ENCODE data around the gene FLG2.
A peak's percentile ranks its signal among the peaks of the same experiment; 100 is the strongest.
"Not testable (repeated sequence)": the region's sequence is repeated elsewhere in the genome, so short reads cannot be mapped to it uniquely, and the experiment has no call there.

Gene FLG2
- 0 reads per million in 2 donors for total RNA-seq

DNA sequence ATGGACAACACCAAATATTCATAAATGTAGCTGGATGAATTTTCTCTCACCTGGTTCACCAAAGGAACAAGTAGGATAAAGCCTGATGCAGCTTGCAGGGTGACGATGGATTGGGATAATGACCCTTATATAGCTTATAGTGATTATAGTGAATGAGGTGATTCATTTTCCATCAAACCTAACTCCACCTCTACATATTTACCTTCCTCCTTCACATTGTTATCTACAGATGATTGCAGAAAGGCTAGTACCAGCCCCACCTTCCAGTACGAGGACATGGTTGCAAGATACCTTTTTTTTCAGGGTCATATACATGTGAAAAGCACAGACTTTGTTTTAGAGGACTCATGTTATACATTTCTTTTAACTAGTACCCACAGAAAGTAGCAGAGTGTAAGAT lies at the start of gene FLG2:
Gene FLG2 (minus strand): TSS at position 101 of the 400 bp plus-strand sequence. CDS start 1,122 bp downstream, outside the sequence.
- DNase-seq = no peak

DNA sequence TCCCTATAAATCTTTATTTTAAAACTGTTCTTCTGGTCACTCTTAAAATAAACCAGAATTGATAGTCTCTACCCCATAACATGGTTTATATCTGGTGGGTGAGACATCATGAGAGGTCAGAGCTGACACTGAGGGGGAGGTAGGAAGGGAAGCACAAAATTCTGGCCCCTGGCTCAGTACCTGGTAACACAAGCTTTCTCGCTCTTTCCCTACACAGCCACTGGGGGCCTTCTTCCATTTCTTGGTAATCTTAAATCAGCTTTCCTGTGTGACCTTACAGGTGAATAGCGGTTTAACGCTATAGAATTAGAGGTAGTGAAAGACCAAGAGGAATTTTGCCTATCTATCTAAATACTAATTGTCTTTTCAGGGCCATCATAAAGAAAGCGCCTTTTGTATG lies 48.9 kb upstream of the FLG2 start:
- no peak for DNase-seq

DNA sequence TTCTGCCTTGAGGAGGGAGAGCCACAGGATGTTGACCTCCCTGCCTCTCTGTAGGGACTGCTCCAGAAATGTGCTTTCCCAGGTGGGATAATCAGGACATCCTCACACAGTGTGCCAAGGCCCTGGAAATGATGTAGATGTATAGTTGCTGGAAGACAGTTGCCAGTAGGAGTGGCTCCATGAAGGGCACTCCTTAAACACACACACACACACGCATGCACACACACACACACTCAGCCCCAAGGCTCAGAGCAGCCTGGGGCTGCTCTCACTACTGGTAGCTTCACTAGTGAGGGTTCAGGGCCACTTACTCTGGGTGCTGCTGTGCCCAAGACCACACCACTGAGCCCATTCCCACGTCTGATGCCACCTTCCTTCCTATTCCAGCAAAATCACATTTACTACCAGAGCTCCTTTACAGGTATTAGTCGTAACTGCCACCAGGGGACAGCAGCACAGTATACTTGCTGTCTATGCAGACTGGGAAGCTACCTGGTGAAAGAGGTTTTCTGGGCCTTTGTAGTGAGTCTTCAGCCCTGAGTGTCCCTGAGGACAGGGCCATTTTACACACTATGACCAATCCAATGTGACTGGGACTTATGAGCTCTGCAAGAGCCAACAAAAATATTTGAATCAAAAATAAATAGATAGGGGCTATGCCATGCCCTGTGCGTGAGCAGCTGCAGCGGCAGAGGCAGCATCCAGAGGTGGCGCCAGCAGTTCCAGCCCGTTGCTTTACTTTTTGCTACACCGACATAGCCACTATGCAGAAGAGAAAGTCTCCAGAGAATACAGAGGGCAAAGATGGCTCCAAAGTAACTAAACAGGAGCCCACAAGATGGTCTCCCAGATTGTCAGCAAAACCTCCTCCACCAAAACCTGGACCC lies 39.2 kb upstream of the FLG2 start:
- peak; percentile 14 for DNase-seq

DNA sequence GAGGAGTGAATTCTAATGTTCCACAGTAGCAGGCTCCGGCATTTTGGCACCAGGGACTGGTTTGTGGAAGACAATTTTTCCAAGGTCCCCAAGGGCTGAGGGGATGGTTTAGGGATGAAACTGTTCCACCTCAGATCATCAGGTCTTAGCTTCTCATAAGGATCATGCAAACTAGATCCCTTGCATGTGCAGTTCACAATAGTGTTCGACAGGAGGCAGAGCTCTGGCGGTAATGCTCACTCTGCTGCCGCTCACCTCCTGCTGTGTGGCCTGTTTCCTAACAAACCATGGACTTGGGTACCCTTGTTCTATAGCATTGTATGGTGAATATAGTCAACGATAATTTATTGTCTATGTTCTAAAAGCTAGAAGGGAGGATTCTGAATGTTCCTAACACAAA lies 37.7 kb upstream of the FLG2 start:
- no peak for DNase-seq

DNA sequence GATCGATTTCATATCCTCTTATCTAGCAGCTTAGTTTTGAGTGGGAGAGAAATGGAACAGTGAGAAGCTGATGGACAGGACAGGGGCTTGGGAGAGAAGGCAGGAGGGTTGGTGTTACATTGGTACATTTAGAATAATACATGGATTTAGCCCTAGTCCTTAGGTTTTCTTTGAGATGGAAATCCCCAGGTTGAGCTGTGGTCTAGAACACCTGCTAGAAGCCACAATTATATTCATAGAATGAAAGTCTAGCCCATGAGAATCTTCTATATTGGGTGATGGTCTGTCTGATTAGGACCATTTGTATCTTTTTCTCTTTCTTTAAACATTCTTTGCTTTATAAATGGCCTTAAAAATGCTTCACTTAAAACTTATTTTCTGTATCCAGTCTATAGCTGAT lies 34.3 kb upstream of the FLG2 start:
- DNase-seq = no peak

DNA sequence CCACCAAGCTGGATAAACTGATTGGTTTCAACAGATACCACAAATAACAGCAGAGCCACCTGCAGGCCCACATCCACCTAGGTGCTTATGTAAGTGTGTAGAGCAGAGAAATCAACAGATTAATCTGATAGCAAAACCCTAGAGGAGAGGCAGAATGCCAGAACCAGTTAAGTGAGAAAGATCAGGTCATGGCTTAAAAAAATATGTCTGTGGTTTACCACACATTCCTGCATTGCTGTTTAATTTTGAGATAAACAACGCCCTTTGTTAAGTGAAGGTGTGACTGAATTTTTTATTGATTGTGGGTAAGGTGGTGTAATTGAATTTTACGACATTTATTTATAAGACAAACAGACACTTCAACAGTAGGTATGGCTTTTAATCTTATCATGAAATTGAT lies 33.1 kb upstream of the FLG2 start:
- DNase-seq = peak; percentile 14

DNA sequence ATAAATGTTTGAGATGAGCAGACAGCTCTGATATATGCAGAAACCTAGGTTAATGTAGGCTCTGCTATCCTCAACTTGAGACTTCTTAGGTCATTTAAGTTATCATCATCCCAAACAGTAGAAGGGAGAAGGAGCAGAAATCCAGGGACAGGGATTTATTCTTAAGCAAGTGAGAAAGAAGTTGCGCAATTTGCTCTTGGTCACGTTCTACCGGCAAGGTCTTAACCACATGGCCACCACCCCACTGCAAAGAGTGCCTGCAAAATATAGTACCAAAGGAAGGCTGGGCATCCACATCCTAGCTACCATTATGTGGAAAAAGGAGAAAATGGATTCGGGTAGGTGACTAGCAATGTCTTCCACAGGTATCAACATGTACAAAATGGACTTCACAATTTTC lies 29.1 kb upstream of the FLG2 start:
- no peak for DNase-seq

DNA sequence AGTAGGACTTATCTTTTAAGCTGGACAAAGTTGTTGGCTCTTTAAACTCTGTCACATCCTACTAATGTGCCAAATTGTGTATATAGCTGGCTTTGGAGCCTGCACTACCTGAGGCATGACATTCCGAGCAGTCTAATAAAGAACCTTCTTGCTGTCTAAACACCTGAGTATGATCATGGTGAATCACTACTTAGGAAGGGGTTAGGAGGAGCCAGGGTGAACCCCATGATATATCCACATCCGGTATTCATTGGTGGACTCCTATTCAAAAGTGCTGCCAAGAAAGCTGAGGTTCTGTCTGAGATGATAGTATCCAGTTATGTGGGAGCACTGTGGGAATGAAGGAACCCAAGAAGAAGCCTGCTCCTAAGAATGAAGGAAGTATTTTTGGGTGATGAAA lies 27.1 kb upstream of the FLG2 start:
- DNase-seq = no peak

DNA sequence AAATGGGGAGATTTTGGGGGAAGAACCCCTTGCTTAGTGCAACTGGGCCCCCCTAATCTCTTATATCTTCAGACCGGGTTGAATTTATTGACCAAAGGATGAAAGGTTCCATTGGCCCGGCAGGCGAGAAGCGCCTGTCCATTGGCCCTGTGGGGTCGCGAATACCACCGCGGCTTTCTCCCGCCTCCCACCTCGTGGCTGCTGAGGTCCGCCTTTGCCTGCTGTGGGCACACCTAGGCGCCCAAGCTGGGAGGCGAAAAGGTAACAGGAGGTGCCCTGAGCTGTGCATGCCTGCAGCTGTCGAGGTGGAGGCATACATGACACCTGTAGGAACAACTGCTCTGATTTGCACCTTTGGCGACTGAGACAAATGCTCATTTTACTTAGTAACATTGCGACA lies 21.1 kb upstream of the FLG2 start:
- no peak for DNase-seq

DNA sequence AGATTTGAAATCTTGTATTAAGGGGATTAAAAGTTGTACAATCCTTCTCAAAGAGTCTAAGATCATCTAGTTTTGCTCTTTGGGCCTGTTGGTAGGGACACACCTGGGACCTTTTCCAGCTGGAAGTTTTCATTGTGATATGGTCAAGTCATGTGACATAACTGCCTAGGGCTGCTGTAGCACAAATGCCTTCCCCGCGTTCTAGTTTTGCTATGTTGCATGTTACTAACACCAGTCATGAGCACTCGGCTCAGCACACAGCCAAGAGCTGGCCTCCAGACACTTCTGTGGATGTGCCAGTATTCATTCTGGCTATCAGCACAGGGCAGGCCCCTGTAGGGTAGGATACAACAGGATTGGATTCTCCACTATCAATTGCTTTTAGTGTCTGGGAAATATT lies 14.6 kb upstream of the FLG2 start:
- DNase-seq = no peak

DNA sequence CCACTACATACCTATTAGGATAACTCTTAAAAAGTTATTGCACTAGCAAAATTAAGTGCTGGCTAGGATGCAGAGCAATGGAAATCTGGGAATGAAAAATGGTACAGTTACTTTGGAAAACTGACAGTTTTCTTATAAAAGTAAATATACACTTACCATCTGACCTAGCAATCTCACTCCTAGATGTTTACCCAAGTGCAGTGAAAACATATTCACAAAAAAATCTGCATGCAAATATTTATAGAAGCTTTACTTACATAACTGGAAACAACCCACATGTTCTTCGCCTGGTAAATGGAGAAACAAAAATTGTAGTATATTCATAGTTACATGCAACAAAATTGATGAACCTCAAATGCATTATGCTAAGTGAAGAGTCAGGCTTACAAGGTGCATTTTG lies 12.9 kb upstream of the FLG2 start:
- DNase-seq = no peak

DNA sequence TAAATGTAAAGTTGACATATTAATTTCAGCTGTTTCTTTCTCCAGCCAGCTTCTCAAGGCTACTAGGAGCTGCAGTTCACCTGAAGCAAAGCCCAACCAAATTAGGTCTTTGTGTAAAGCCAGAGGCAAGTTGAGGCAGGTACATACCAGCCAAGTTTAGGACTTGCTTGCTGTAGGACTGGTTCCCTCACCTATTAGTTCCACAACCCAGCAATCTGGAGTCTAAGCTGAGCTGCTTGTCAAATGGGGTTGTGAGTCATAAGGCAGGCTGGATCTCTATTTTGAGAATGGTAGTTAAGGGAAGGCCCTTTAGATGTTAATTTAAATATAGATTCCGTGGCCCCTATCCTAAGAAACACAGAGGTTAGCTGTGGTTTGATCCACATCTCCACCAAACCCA lies 7.6 kb upstream of the FLG2 start:
- DNase-seq = no peak

DNA sequence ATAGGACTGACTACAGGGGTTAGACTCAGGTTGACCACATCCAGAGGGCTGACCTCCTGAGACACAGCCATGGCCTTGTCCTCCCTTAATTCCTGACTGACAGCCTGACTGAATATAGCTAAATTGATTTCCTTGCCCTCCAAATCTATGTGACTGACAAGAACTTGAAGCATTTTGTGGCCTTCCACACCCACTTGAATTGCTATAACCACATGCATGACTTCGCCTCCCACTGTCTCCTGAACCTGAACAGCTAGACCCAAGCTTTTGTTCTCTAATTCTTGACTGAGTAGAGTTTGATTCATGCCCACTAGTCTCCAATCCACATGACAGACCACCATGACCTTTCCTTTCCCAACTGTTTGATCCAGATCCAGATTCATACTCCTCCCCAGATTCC lies 3.1 kb downstream of the FLG2 start:
- DNase-seq = no peak

DNA sequence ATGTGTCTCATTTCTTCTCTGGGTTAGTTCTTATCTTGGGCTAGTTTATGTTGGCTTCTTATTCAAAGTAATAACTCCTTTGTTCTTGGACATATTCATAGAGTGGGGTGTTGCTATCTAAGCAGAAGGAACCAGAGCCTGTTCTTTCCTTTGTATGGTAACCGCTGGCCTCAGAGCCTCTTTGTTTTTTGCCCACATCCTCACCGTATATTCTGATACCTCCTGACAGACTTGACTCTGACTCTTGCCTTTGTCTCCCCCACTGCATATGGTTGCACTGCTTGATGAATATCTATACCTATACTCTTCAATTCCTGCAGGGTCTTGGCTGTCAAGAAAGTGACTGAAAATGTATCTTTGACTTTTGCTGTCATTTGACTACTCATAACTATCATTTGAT lies 10.2 kb downstream of the FLG2 start:
- no peak for DNase-seq

DNA sequence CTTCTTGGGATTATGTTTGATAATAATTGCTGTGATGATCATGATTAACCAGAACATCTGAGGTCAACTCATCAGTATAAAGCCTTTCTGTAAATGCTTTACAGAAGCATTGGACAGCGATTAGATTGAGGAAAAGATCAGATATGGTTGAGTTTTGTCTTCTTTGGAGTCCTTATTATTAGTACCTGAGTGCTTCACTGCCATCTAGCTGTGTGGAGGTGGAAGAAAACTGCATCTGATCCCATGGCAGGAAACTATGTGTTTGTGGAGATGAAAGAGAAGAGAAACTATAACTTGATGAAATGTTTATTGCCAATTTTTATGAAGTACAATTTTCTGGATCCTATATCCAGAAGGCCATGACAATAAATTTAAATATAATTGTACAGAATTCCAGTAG lies 11.4 kb downstream of the FLG2 start:
- no peak for DNase-seq

DNA sequence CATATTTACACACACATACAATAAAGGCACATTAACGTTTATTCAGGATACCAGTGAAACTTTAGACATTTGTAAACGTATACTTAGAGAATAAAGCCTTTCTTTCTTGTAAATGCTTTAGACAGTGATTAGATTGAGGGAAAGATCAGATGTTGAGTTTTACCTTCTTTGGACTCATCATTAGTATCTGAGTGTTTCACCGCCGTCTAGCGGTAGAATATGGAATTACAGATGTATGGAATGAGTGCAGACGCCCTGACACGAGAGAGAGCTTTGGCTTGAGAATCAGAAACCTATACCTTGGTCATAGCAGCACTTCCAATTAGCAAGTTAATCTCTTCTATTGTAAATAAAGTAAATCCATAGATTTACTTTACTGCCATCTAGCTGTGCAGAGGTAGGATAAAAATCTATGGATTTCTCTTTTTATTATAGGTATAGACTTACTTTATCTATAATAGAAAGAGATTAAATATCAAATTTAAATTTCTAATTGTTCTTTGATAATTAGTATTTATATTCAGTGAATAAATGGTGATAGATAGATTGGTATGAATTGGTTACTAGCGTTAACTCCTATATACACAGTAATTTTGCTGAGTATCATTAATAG lies 12.6 kb downstream of the FLG2 start:
- DNase-seq = peak; percentile 21

DNA sequence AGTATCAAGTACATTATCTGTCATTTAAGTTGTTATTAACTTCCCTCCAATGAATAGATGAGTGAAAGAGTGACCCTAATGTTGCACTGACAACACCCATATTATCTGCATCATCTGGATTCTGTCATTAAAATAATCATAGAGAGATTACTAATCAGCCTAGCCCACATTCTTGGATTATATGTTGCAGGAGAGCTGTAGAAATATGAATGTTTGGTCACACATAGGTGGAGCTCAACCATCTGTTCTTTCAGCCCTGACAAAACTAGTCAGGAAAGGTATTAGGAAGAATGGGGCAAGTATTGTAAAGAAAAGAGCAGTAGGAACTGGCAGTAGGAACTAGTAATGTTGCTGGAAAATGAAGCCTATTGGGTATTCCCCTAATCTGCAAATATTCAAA lies 15.4 kb downstream of the FLG2 start:
- no peak for DNase-seq

DNA sequence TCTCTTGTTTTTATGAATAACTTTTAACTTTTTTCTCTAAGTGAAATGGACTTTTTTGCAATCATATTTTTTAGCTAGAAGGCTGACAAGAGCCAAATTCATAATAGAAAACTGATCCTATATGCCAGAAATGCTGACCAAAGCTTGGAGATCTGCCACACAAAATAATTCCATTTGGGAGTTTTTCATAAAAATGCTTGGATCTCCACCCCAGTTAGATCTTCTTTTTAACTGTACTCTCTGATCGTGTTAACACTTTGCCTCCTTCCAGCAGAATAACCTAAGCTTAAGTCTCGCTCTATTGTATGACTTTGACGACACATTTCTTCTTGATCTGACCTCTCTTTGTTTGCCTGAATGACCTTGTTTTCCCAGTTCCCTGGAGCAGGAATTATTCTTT lies 16.8 kb downstream of the FLG2 start:
- no peak for DNase-seq

DNA sequence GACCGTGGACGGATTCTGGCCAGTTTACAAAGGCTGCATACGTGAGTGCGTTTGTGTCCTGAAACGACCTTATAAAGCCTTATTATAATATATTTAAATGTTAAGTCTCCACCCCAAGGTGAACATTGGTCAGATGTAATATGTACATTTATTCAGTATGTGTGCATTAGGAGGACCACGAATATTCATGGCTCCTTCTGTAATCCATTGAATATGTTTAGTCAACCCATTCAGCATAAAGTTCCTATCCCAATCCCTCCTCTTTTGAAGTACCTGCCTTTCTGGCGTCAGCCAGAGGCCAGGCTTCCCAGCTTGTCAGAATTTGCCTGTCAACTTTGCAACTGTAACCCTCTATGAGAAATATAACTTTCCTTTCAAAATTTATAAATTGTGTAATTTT lies 24.4 kb downstream of the FLG2 start:
- DNase-seq = no peak

DNA sequence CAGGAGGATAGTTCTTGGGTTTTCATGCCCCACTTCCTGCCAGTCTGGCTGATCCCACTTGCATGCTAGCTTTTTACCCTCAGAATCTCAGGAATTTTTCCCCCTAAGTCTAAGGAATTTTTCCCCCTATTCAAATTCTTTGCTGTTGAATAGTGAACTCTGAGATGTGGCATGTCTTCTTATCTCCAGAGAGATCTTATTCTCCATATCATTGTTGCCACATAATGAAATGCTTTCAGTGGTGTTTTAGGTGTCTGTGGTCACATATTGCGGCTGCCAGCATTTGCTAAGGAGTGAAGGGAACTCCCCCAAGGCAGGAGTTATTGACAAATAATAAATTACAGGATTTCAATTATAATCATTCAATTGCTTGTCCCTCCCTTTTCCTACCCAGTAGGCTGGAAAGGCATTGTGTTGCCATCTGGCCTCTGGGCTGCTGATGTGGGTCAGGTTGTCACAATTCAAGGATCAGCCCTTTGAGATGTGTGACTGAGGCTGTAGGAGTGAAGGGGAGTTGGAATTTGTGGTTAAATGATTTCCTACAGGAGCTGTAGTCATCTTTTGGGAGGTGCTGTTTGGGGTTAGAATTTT lies 30.9 kb downstream of the FLG2 start:
- DNase-seq = no peak

DNA sequence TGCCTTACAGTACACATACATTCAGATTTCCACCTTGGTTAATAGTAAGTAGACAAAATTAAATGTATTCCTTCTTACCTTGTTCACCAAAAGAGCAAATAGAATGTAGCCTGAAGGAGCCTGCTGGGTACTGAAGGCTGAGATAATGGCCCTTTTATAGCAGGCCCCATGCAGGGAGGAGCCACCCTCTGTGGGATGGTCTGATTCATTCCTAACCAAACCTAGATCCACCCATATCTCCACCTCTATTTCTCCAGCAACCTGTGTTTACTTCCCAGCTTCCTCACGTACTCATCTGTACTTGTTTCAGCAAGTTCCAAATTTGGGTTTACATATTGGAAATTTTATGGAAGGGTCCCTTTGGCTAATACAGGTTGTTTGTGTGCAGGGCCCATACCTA lies 34.7 kb downstream of the FLG2 start, which contains the start of gene FLG:
Gene FLG (minus strand): TSS at position 129 of the 400 bp plus-strand sequence. CDS start 9,783 bp downstream, outside the sequence.
- DNase-seq = no peak

DNA sequence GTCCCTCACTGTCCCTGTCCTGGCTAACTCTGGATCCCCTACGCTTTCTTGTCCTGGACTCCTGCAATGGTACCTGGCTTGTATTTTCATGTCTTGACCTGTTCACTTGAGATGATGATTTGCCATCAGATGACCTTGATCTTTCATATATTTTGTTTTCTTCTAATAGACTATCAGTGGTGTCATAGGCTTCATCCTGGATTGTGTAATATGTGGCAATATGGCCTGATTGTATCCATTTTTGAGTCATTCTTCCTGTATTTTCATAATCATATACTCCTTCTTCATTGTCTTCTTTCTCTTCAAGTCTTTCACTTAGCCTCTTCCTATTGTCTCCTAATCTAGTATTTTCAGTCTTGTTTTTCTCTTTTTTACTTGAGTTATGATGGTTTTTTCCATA lies 45.8 kb downstream of the FLG2 start:
- DNase-seq = no peak

DNA sequence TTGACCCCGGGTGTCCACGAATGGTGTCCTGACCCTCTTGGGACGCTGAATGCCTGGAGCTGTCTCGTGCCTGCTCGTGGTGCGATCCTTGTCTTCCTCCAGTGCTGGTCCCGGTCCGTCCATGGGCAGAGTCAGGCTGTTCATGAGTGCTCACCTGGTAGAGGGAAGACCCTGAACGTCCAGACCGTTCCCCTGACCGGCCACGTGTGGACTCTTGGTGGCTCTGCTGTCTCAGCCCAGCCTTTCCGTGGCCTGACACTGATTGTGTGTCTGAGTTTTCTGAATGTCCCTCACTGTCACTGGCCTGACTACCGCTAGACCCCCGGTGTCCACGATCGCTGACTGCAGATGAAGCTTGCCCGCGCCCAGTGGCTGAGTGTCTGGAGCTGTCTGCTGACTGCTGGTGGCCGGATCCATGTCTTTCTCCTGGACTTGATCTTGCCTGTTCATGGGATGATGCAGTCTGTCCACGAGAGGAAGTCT lies 46.4 kb downstream of the FLG2 start:
- DNase-seq = no peak

DNA sequence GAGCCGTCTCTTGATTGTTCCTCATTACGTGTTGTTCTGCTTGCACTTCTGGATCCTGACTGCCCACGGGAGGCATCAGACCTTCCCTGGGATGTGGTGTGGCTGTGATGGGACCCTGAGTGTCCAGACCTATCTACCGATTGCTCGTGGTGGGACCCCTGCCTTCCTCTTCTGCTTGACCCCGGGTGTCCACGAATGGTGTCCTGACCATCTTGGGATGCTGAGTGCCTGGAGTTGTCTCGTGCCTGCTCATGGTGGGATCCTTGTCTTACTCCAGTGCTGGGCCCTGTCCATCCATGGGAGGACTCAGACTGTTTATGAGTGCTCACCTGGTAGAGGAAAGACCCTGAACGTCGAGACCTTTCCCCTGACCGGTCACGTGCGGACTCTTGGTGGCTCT lies 47.6 kb downstream of the FLG2 start:
- not testable (repeated sequence) for DNase-seq
